Transverse colon (tissue), 4 donors: ENCODE measurements around the gene ACER3.

Experiments
- CTCF ChIP-seq, 5 experiments: fragments of 200-600 bp in 3 of 5; fragments of 450-650 bp in 2 of 5; sonication (generic) in 3 of 5; IDR thresholded peaks; 1 replicate in 2 of 5; 2 replicates in 3 of 5; pipeline ENCODE4 v1.5.1; 2016 to 2017; ENCODE audit warnings: antibody characterized with exemption in 5 of 5, inconsistent platforms in 3 of 5, mild to moderate bottlenecking in 2 of 5, moderate library complexity in 1 of 5
- POLR2A ChIP-seq: fragments of 450-650 bp; IDR thresholded peaks from one replicate; pipeline ENCODE4 v1.6.1; 2016; ENCODE audit warnings: antibody characterized with exemption, mild to moderate bottlenecking, moderate library complexity
- POLR2AphosphoS5 ChIP-seq, 3 donors: sonication (generic); formaldehyde crosslinking; IDR thresholded peaks; one replicate each; pipeline ENCODE4 v1.6.1; 2016; ENCODE audit warnings: antibody characterized with exemption in 3 of 3

DNA sequence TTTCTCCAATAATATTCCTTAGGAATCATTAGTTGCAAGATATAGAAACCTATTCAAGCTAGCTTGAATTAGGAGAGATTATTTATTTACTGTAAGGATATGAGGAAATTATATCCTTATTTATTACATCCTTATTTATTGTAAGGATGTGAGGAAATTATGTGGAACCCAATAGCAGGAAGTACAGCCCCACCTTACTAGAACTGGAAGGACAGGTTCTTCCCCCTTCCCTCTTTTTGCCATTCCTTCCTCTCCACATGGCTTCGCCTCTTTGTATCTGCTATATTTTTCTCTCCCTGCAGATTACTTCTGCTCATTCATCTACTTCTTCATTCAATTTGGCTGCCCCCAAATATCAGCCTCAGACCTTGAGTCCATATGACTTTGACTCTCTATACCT, 124.0 kb downstream of the ACER3 start:
- no peak for TF ChIP-seq POLR2AphosphoS5 (IDR thresholded peaks at IDR 0.05)
- TF ChIP-seq POLR2A = no peak
- TF ChIP-seq CTCF (IDR thresholded peaks at IDR 0.05) = no peak
